ENCODE results near the gene HPCAL1.

DNA sequence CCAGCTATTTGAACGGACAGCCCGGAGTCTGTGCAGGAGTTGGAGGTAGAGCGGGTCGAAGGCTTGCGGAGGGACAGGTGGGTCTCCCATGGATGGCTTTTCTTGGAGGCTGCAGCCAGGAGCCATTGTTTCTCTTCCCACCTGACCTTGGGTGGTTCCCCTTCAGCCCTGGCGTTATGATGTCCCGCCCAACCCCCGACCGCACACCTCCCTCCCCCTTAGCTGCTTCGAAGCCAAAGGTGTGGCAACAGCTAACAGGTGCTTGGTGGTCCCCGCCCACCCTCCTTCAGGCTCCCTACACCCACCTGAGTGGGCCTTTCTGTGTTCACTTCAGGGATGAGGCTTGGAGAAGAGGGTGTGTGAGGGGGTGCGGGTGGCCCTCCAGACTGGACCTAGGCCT lies 62.7 kb downstream of the HPCAL1 start:
- no peak for TF ChIP-seq POLR2A (IDR thresholded peaks at IDR 0.05)
- TF ChIP-seq, protein P1, sequence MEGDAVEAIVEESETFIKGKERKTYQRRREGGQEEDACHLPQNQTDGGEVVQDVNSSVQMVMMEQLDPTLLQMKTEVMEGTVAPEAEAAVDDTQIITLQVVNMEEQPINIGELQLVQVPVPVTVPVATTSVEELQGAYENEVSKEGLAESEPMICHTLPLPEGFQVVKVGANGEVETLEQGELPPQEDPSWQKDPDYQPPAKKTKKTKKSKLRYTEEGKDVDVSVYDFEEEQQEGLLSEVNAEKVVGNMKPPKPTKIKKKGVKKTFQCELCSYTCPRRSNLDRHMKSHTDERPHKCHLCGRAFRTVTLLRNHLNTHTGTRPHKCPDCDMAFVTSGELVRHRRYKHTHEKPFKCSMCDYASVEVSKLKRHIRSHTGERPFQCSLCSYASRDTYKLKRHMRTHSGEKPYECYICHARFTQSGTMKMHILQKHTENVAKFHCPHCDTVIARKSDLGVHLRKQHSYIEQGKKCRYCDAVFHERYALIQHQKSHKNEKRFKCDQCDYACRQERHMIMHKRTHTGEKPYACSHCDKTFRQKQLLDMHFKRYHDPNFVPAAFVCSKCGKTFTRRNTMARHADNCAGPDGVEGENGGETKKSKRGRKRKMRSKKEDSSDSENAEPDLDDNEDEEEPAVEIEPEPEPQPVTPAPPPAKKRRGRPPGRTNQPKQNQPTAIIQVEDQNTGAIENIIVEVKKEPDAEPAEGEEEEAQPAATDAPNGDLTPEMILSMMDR (IDR thresholded peaks at IDR 0.05), result no peak

All from prostate gland (tissue), 2 donors.